Suppressor macrophage treated with lipopolysaccharide for 4 hours (primary cell): Measurements from ENCODE around the gene ZNF536.

Source experiments
- DNase-seq: peaks from one replicate; pipeline ENCODE4 v3.0.0-alpha.2; 2020

The ZNF536 gene

GRCh38 chr19:30541575-30541974 is 169.4 kb downstream of the ZNF536 start:
- no peak for DNase-seq

GRCh38 chr19:30543243-30543945 is 171.2 kb downstream of the ZNF536 start:
- DNase-seq: no peak

- no peak for DNase-seq
Observed at GRCh38 chr19:30545752-30546151, 173.6 kb downstream of the ZNF536 start.

GRCh38 chr19:30546332-30546731 is 174.1 kb downstream of the ZNF536 start:
- DNase-seq: no peak

GRCh38 chr19:30547246-30547645 is 175.1 kb downstream of the ZNF536 start:
- DNase-seq: no peak

GRCh38 chr19:30549151-30549550 is 177.0 kb downstream of the ZNF536 start:
- no peak for DNase-seq

GRCh38 chr19:30551271-30551670 is 179.1 kb downstream of the ZNF536 start:
- no peak for DNase-seq

GRCh38 chr19:30552593-30552992 is 180.4 kb downstream of the ZNF536 start:
- no peak for DNase-seq

GRCh38 chr19:30555075-30555790 is 183.0 kb downstream of the ZNF536 start:
- no peak for DNase-seq

GRCh38 chr19:30555791-30556110 is 183.6 kb downstream of the ZNF536 start:
- no peak for DNase-seq

- DNase-seq: no peak
Observed at GRCh38 chr19:30556230-30556711, 184.1 kb downstream of the ZNF536 start.

GRCh38 chr19:30557212-30557611 is 185.0 kb downstream of the ZNF536 start:
- no peak for DNase-seq

GRCh38 chr19:30557927-30558557 is 185.9 kb downstream of the ZNF536 start:
- DNase-seq: no peak

GRCh38 chr19:30558793-30559192 is 186.6 kb downstream of the ZNF536 start:
- no peak for DNase-seq

GRCh38 chr19:30559446-30559845 is 187.3 kb downstream of the ZNF536 start:
- DNase-seq: no peak

GRCh38 chr19:30562981-30563380 is 190.8 kb downstream of the ZNF536 start:
- DNase-seq: no peak

GRCh38 chr19:30563691-30564090 is 191.5 kb downstream of the ZNF536 start:
- no peak for DNase-seq

- no peak for DNase-seq
Observed at GRCh38 chr19:30564551-30565011, 192.4 kb downstream of the ZNF536 start.

- no peak for DNase-seq
Observed at GRCh38 chr19:30565636-30566035, 193.5 kb downstream of the ZNF536 start.

GRCh38 chr19:30566681-30567420 is 194.7 kb downstream of the ZNF536 start:
- no peak for DNase-seq

- no peak for DNase-seq
Observed at GRCh38 chr19:30567536-30568232, 195.5 kb downstream of the ZNF536 start.

- no peak for DNase-seq
Observed at GRCh38 chr19:30570194-30570593, 198.0 kb downstream of the ZNF536 start.
